Measurements from ENCODE around the gene UBXN7. TPM values are rescaled to one million over a fixed set of nuclear protein-coding genes. Genes with fewer than 3 reads are reported as not detected.
"Not testable (repeated sequence)": the region's sequence is repeated elsewhere in the genome, so short reads cannot be mapped to it uniquely, and the experiment has no call there.

Gene UBXN7
- total RNA-seq, 4 donors from 2014 or later: 21.7 to 48.6 (median 33.8) TPM

- Histone ChIP-seq H3K36me3 (peaks cover 23% of the 10 kb centered on the region), H3K4me1 (peaks cover 4% of the 10 kb centered on the region), H3K27ac (no peak overlapping the region), H3K9me3 (no peaks in the 10 kb centered on the region), H3K4me3 (no peak overlapping the region), H3K27me3 (no peaks in the 10 kb centered on the region)
- DNase-seq (ENCODE audit: low spot score in 2 of 2): no peak
- WGBS: 62% methylated on average over 3 of the region's 3 CpGs
- TF ChIP-seq POLR2AphosphoS5 (IDR thresholded peaks at IDR 0.05) (no peak), POLR2A (IDR thresholded peaks at IDR 0.05) (no peak), EP300 (IDR thresholded peaks at IDR 0.05) (no peak), CTCF (IDR thresholded peaks at IDR 0.05) (no peak)
Observed at GRCh38 chr3:196378146-196378841, 53.9 kb downstream of the UBXN7 start.

GRCh38 chr3:196377321-196377720 lies 54.9 kb downstream of the UBXN7 start:
- H3K27me3 ChIP-seq: no peaks in the 10 kb centered on the region
- H3K27ac ChIP-seq: no peak overlapping the region
- H3K36me3 ChIP-seq: peaks cover 23% of the 10 kb centered on the region
- TF ChIP-seq CTCF (IDR thresholded peaks at IDR 0.05) (no peak), POLR2AphosphoS5 (IDR thresholded peaks at IDR 0.05) (no peak), POLR2A (IDR thresholded peaks at IDR 0.05) (no peak), EP300 (IDR thresholded peaks at IDR 0.05) (no peak)
- peaks cover 4% of the 10 kb centered on the region for H3K4me1 ChIP-seq
- WGBS: 64% methylated on average over 5 of the region's 5 CpGs
- H3K9me3 ChIP-seq: no peaks in the 10 kb centered on the region
- H3K4me3 ChIP-seq: no peak overlapping the region
- no peak for DNase-seq (ENCODE audit: low spot score in 2 of 2)

GRCh38 chr3:196365736-196366135 lies 66.5 kb downstream of the UBXN7 start:
- Histone ChIP-seq H3K9me3 (no peaks in the 10 kb centered on the region), H3K36me3 (peaks cover 52% of the 10 kb centered on the region), H3K27ac (no peak overlapping the region), H3K4me3 (no peak overlapping the region), H3K27me3 (no peaks in the 10 kb centered on the region), H3K4me1 (no peaks in the 10 kb centered on the region)
- WGBS: 72% methylated on average over 4 of the region's 4 CpGs
- DNase-seq (ENCODE audit: low spot score in 2 of 2): no peak
- no peak for TF ChIP-seq POLR2A (IDR thresholded peaks at IDR 0.05)
- TF ChIP-seq CTCF (IDR thresholded peaks at IDR 0.05): no peak
- TF ChIP-seq EP300 (IDR thresholded peaks at IDR 0.05): no peak
- no peak for TF ChIP-seq POLR2AphosphoS5 (IDR thresholded peaks at IDR 0.05)

- TF ChIP-seq EP300 (IDR thresholded peaks at IDR 0.05) (no peak), CTCF (IDR thresholded peaks at IDR 0.05) (no peak), POLR2A (IDR thresholded peaks at IDR 0.05) (no peak), POLR2AphosphoS5 (IDR thresholded peaks at IDR 0.05) (no peak)
- DNase-seq (ENCODE audit: low spot score in 2 of 2): no peak
- Histone ChIP-seq H3K4me3 (no peak overlapping the region), H3K9me3 (no peaks in the 10 kb centered on the region), H3K36me3 (peaks cover 50% of the 10 kb centered on the region), H3K27me3 (no peaks in the 10 kb centered on the region), H3K27ac (no peak overlapping the region), H3K4me1 (no peaks in the 10 kb centered on the region)
- WGBS: 88% methylated on average over 7 of the region's 7 CpGs
Observed at GRCh38 chr3:196360586-196360985, 71.6 kb downstream of the UBXN7 start.

- WGBS: 93% methylated on average over 4 of the region's 4 CpGs
- peaks cover 55% of the 10 kb centered on the region for H3K36me3 ChIP-seq
- not testable (repeated sequence) for H3K27ac ChIP-seq; H3K27me3 ChIP-seq; DNase-seq (ENCODE audit: low spot score in 2 of 2); H3K9me3 ChIP-seq; H3K4me3 ChIP-seq; H3K4me1 ChIP-seq
Observed at GRCh38 chr3:196358540-196358939, 73.7 kb downstream of the UBXN7 start.

GRCh38 chr3:196357905-196358304 lies 74.3 kb downstream of the UBXN7 start:
- no peak overlapping the region for H3K27ac ChIP-seq
- H3K9me3 ChIP-seq: no peaks in the 10 kb centered on the region
- H3K4me1 ChIP-seq: no peaks in the 10 kb centered on the region
- peaks cover 55% of the 10 kb centered on the region for H3K36me3 ChIP-seq
- no peak for DNase-seq (ENCODE audit: low spot score in 2 of 2)
- WGBS: 85% methylated on average over 7 of the region's 7 CpGs
- no peaks in the 10 kb centered on the region for H3K27me3 ChIP-seq
- TF ChIP-seq EP300 (IDR thresholded peaks at IDR 0.05) (no peak), POLR2A (IDR thresholded peaks at IDR 0.05) (no peak), CTCF (IDR thresholded peaks at IDR 0.05) (no peak), POLR2AphosphoS5 (IDR thresholded peaks at IDR 0.05) (no peak)
- no peak overlapping the region for H3K4me3 ChIP-seq

Data from suprapubic skin (tissue), 4 donors.